Activated CD4-positive, CD25-positive, alpha-beta regulatory T cell treated with anti-CD3 and anti-CD28 coated beads, Interleukin-2, amount 50 U/mL, for 16 hours (primary cell): ENCODE results near the gene PCBD2.
"Not testable (repeated sequence)": the region's sequence is repeated elsewhere in the genome, so short reads cannot be mapped to it uniquely, and the experiment has no call there.

Experiments used
- DNase-seq: peaks from one replicate; pipeline ENCODE4 v3.0.0-alpha.2; 2020; ENCODE audit warnings: low read depth, low spot score

Gene PCBD2

GRCh38 chr5:134904610-134905245, at the start of gene PCBD2:
Gene PCBD2 (plus strand): TSS chr5:134905131. CDS start chr5:134905140, 9 bp downstream.
- DNase-seq = peak; percentile 79

DNA sequence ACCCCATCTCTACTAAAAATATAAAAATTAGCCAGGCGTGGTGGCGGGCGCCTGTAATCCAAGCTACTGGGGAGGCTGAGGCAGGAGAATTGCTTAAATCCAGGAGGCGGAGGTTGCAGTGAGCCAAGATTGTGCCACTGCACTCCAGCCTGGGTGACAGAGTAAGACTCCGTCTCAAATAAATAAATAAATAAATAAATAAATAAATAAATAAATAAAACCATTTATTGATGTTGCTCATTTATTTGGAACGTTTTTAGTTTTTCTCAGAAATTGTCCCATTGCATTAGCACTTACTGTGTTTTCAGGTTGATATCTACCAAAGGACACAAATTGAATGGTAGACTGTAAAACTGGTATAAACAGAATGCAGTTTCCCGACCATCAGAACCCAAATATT, 48.5 kb upstream of the PCBD2 start:
- DNase-seq = not testable (repeated sequence)

GRCh38 chr5:134857401-134857800, 47.5 kb upstream of the PCBD2 start:
- no peak for DNase-seq

DNA sequence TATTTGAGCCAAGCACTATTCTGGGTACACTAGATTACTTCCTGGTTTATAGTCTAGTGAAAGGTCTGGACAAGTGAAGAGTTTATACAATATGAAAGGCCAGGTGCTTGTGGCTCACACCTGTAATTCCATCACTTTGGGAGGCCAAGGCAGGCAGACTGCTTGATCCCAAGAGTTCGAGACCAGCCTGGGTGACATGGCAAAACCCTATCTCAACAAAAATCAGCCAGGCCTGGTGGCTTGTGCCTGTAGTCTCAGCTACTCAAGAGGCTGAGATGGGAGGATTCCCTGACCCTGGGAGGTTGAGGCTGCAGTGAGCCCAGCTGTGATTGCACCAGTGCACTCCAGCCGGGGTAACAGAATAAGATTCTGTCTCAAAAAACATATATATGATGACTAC, 40.2 kb upstream of the PCBD2 start:
- DNase-seq = no peak

GRCh38 chr5:134873494-134873893, 31.4 kb upstream of the PCBD2 start:
- DNase-seq = no peak

DNA sequence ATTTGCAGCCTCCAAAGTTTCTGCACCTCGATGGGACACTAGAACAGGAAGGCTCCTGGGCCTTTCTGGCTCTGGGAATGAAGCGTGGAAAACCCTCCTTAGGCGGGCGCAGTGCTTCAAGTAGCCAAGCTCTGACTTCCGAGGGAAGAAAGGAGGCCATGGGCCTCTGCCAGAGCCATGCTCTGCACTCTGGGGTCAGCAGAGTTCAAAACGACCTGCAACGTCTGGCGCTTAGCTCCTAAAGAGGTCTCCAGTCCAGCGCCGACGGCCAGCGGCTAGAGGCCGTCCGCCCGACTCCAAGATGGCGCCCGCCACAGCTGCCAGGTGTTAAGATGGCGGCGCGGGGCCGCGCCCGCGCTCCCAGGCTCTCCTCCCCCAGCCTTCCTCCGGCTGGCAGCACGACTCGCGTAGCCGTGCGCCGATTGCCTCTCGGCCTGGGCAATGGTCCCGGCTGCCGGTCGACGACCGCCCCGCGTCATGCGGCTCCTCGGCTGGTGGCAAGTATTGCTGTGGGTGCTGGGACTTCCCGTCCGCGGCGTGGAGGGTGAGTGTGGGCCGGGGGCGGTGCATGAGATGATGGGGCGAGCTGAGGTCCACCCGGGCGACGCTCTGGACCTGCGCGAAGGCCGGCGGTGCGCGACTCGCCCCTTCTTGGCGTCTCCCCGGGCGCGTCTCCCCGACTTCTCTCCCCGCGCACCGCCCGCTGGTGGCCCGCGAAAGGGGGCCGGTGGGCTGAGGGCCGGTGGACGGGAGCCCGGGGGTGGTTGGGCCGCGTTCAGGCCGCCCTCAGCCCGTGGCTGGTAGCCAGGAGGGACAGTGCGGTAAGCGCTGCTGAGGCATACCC, 30.7 kb upstream of the PCBD2 start, which contains the start of gene TXNDC15:
Gene TXNDC15 (plus strand): TSS at position 385 of the 844 bp plus-strand sequence. CDS start 57 bp downstream, at position 442.
- peak; percentile 57 for DNase-seq

- DNase-seq = no peak
Measured at GRCh38 chr5:134874831-134875655, 29.9 kb upstream of the PCBD2 start.

- DNase-seq = no peak
Measured at GRCh38 chr5:134877159-134877558, 27.8 kb upstream of the PCBD2 start.

- no peak for DNase-seq
Measured at GRCh38 chr5:134878403-134878802, 26.5 kb upstream of the PCBD2 start.

- no peak for DNase-seq
Measured at GRCh38 chr5:134879456-134879855, 25.5 kb upstream of the PCBD2 start.

GRCh38 chr5:134880937-134881336, 24.0 kb upstream of the PCBD2 start:
- DNase-seq = not testable (repeated sequence)

- DNase-seq = not testable (repeated sequence)
Measured at GRCh38 chr5:134881711-134882110, 23.2 kb upstream of the PCBD2 start.

DNA sequence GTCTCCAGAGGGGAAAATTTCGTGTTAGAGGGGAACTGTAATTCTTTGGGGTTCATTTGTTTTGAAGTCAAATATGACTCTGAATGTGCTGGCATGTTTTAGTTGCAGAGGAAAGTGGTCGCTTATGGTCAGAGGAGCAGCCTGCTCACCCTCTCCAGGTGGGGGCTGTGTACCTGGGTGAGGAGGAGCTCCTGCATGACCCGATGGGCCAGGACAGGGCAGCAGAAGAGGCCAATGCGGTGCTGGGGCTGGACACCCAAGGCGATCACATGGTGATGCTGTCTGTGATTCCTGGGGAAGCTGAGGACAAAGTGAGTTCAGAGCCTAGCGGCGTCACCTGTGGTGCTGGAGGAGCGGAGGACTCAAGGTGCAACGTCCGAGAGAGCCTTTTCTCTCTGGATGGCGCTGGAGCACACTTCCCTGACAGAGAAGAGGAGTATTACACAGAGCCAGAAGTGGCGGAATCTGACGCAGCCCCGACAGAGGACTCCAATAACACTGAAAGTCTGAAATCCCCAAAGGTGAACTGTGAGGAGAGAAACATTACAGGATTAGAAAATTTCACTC, 17.3 kb upstream of the PCBD2 start:
- no peak for DNase-seq

- DNase-seq = no peak
Measured at GRCh38 chr5:134889335-134889734, 15.6 kb upstream of the PCBD2 start.

- DNase-seq = no peak
Measured at GRCh38 chr5:134891473-134891872, 13.5 kb upstream of the PCBD2 start.

GRCh38 chr5:134892282-134892681, 12.6 kb upstream of the PCBD2 start:
- DNase-seq = no peak

- no peak for DNase-seq
Measured at GRCh38 chr5:134892926-134893325, 12.0 kb upstream of the PCBD2 start.

DNA sequence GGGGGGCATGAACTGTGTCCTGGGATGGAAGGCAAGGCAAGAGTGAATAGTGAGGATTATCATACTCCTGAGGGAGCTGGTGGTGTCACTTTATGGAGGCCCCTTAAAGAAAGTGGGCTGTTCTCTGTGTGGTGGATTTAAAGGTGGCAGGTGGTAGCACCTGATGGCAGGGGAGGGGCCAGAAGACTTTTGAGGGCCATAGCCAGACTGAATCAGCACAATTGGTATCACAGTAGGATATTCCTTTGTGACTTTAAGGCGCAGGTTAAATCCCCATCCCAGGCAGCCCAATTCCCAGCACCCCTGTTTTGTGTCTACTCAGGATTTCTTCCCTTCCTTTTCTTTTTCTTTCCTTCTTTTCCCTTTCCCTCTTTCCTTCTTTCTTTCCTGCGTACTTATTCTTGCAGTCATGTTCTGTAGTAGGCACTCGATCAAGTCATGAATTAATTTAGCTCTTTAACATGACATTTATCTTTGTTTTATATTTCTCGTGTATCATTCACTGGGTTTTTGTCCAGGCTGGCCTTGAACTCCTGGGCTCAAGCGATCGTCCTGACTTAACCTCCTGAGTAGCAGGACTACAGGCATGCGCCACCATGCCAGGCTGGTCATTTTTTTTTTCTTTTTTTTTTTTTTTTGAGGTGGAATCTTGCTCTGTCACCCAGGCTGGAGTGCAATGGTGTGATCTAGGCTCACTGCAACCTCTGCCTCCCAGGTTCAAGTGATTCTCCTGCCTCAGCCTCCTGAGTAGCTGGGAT, 11.0 kb upstream of the PCBD2 start:
- no peak for DNase-seq

DNA sequence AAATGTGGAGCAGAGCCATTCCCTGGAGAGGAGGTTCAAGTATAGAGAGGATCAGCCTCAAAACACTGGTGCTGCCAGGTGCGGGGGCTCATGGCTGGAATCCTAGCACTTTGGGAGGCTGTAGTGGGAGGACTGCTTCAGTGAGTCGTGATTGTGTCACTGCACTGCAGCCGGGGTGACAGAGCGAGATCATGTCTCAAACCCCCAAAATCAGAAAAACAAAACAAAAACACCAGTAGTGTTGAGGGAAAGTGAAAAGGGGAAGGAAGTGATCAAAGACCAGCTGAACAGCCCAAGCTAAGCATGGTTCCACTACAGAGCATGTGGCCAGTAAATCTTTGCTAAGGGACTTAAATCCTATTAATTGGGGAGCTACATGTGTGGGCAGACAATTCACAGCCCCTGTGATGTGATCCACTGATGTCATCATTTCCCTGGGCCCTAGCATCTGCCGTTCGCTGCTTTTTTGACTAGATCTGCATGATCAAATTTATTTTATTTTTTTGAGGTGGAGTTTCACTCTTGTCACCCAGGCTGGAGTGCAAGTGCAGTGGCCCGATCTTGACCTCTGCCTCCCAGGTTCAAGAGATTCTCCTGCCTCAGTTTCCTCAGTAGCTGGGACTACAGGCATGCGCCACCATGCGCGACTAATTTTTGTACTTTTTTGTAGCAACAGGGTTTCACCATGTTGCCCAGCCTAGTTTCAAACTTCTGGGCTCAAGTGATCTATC, 2.7 kb upstream of the PCBD2 start:
- no peak for DNase-seq
